K562 (cell line): ENCODE measurements around the gene RDH5. TPM values are rescaled to one million over a fixed set of nuclear protein-coding genes. Genes with fewer than 3 reads are reported as not detected.

Experiments used
- ATAC-seq: fragments of 200-7000 bp; cut with Tn5 transposase; 3 replicates; pipeline ENCODE4 v1.9.1; 2020; ENCODE audit warnings: moderate library complexity
- BruUV-seq: library from RNA; stranded (reverse); fragments of 400-500 nt; replicated peaks from 2 replicates; lab custom pipeline; 2021; lab: Mats Ljungman, UMichigan
- CTCF ChIA-PET: fragments of 300-600 bp; formaldehyde crosslinking; extraction: SDS; loops from one replicate; lab custom pipeline; 2021; ENCODE audit warnings: low intra/inter-chr PET ratio; lab: Yijun Ruan, JAX
- POLR2A ChIA-PET: fragments of 300-600, 350-650 bp; sonication (Branson Sonifier 250); formaldehyde crosslinking; extraction: SDS; loops from one replicate; lab custom pipeline; 2021; ENCODE audit warnings: antibody characterized with exemption, inconsistent platforms; lab: Yijun Ruan, JAX
- DNase-seq, 4 experiments: peaks; one replicate each; pipeline versions ENCODE4 v3.0.0 to v3.0.0-alpha.2; 2011 to 2018; ENCODE audit warnings: low spot score in 3 of 4, mixed read lengths in 3 of 4; ENCODE audit errors: extremely low read depth in 1 of 4
- FAIRE-seq: peaks from 2 replicates; lab custom pipeline; 2011; peaks lifted over from hg19 to GRCh38; lab: Jason Lieb, UNC
- H2AFZ ChIP-seq: 2 replicates; pipeline ENCODE4 v1.6.0; 2011; ENCODE audit warnings: low read depth, low read length, control low read depth, inconsistent platforms
- H3K27ac ChIP-seq: fragments of 200-600 bp; 3 replicates; pipeline ENCODE4 v1.8.0; 2011; ENCODE audit warnings: low read depth, mild to moderate bottlenecking, control low read depth, inconsistent platforms, low read length, moderate library complexity, mixed read lengths; ENCODE audit errors: extremely low read depth
- H3K27me3 ChIP-seq, 2 experiments: fragments of 300-600 bp in 1 of 2; 2 replicates in 1 of 2; 3 replicates in 1 of 2; pipeline versions ENCODE4 v1.6.0 to v1.8.0; 2011; ENCODE audit warnings: inconsistent platforms in 2 of 2, low read length in 2 of 2, mild to moderate bottlenecking in 1 of 2, mixed read lengths in 1 of 2, moderate library complexity in 1 of 2; ENCODE audit not compliant: control insufficient read depth in 2 of 2, insufficient read depth in 2 of 2
- H3K36me3 ChIP-seq: fragments of 300-600 bp; 3 replicates; pipeline ENCODE4 v1.8.0; 2011; ENCODE audit warnings: mild to moderate bottlenecking, low read length, inconsistent platforms; ENCODE audit not compliant: control insufficient read depth, insufficient read depth
- H3K4me1 ChIP-seq, 2 experiments: fragments of 200-600 bp in 1 of 2; replicated peaks in 1 of 2; 2 replicates in 1 of 2; 3 replicates in 1 of 2; pipeline versions ENCODE4 v1.5.1 to v1.8.0; 2011; ENCODE audit warnings: inconsistent platforms in 2 of 2, low read length in 2 of 2, mild to moderate bottlenecking in 1 of 2, mixed read lengths in 1 of 2, moderate library complexity in 1 of 2; ENCODE audit not compliant: control insufficient read depth in 2 of 2, insufficient read depth in 2 of 2
- H3K4me2 ChIP-seq: 2 replicates; pipeline ENCODE4 v1.6.1; 2011; ENCODE audit warnings: low read length, control low read depth, inconsistent platforms, mixed read lengths; ENCODE audit not compliant: insufficient read depth
- H3K4me3 ChIP-seq: fragments of 200-600 bp; sonication (generic), shearing (Covaris generic); 2 replicates; pipeline ENCODE4 v1.5.1; 2016; ENCODE audit warnings: control low read depth, inconsistent platforms
- H3K79me2 ChIP-seq: fragments of 200-600 bp; 3 replicates; pipeline ENCODE4 v1.8.0; 2011; ENCODE audit warnings: low read length, inconsistent platforms; ENCODE audit not compliant: control insufficient read depth, insufficient read depth
- H3K9ac ChIP-seq, 2 experiments: 2 replicates each; pipeline versions ENCODE4 v1.6.0 to v1.6.1; 2011; ENCODE audit warnings: low read depth in 2 of 2, low read length in 2 of 2, control low read depth in 1 of 2, inconsistent platforms in 1 of 2, mild to moderate bottlenecking in 1 of 2, mixed read lengths in 1 of 2; ENCODE audit not compliant: insufficient read depth in 1 of 2
- H3K9me1 ChIP-seq: one replicate; pipeline ENCODE4 v1.6.0; 2011; ENCODE audit warnings: inconsistent platforms, mild to moderate bottlenecking, low read length, moderate library complexity; ENCODE audit not compliant: control insufficient read depth, insufficient read depth
- H3K9me3 ChIP-seq: replicated peaks from 2 replicates; pipeline ENCODE4 v1.5.1; 2011; ENCODE audit warnings: low read depth, low read length, inconsistent platforms; ENCODE audit not compliant: control insufficient read depth, insufficient read depth
- H4K20me1 ChIP-seq: replicated peaks from 2 replicates; pipeline ENCODE4 v1.6.1; 2011; ENCODE audit warnings: low read length, inconsistent platforms, mixed read lengths; ENCODE audit not compliant: control insufficient read depth, insufficient read depth
- KDM1A ChIP-seq, 2 experiments: fragments of 450-650 bp; IDR thresholded peaks; 2 replicates each; pipeline ENCODE4 v1.6.1; 2016; ENCODE audit warnings: mild to moderate bottlenecking in 2 of 2
- MNT ChIP-seq, 2 experiments: fragments of 450-650 bp; conservative IDR thresholded peaks; 2 replicates each; pipeline ENCODE4 v1.6.1; 2017; ENCODE audit warnings: mild to moderate bottlenecking in 2 of 2, moderate library complexity in 2 of 2
- PRDM10 ChIP-seq: fragments of 450-650 bp; IDR thresholded peaks from 2 replicates; pipeline ENCODE4 v1.6.1; 2018; ENCODE audit not compliant: partially characterized antibody
- YY1 ChIP-seq, 3 experiments: IDR thresholded peaks; 2 replicates each; pipeline ENCODE4 v1.6.1; 2011; ENCODE audit warnings: low read length in 2 of 3, mild to moderate bottlenecking in 2 of 3, moderate library complexity in 2 of 3, borderline replicate concordance in 1 of 3, control low read depth in 1 of 3, low read depth in 1 of 3; ENCODE audit not compliant: insufficient read depth in 3 of 3, insufficient replicate concordance in 2 of 3, control insufficient read depth in 1 of 3, insufficient read length in 1 of 3; ENCODE audit errors: extremely low read depth in 1 of 3
- ZNF512 ChIP-seq: IDR thresholded peaks from 2 replicates; pipeline ENCODE4 v1.6.1; 2016; ENCODE audit warnings: missing genetic modification characterization, missing compliant biosample characterization
- WGBS: fragments of 100-300 bp; shearing (Covaris generic); methylation state at CpG from one replicate; pipeline ENCODE4 v1.1.6; 2016; ENCODE audit warnings: low coverage, mixed read lengths; ENCODE audit not compliant: insufficient coverage; ENCODE audit errors: missing lambda C conversion rate; 5-methylcytosine and 5-hydroxymethylcytosine counted together
- in situ Hi-C: fragments of 300-500 bp; cut with MboI; formaldehyde crosslinking; loops from 4 replicates; pipeline ENCODE4 v1.15.0; 2018; ENCODE audit warnings: inconsistent platforms, mixed read lengths
- intact Hi-C: fragments of 100-400 bp; cut with micrococcal nuclease; formaldehyde crosslinking; loops from 2 replicates; pipeline ENCODE4 v1.14.2; 2022
- polyA plus RNA-seq, 8 experiments: library from polyadenylated mRNA; depleted of rRNA in 4 of 8; stranded (reverse) in 5 of 8; unstranded in 3 of 8; fragments of >200 nt; fragmentation: Nextera tagmentation in 2 of 8; fragmentation: Illumina TruSeq in 1 of 8; extraction: Ambion mirVana in 2 of 8; extraction: Trizol in 1 of 8; gene quantifications; 2 replicates each; pipeline versions ENCODE4 v1.2.1 to v1.2.3, GENCODE V29; 2011 to 2014; ENCODE audit warnings: inconsistent platforms in 1 of 8, missing spikeins in 1 of 8
- total RNA-seq, 7 experiments: library from RNA; depleted of rRNA in 6 of 7; stranded (reverse); fragments of >200 nt in 6 of 7; fragmentation: Illumina TruSeq in 2 of 7; extraction: Trizol in 2 of 7; gene quantifications; 2 replicates each; pipeline versions ENCODE4 v1.2.1 to v1.2.3, GENCODE V29; 2011 to 2021; ENCODE audit warnings: low replicate concordance in 1 of 7

The RDH5 gene
- total and polyA plus RNA-seq, 9 of the 15 experiments (the other 6 are each of a cell fraction or from before 2014, with no cell fraction given), result 0.28 to 2.0 (median 1.1) TPM; not detected in 1

GRCh38 chr12:55707841-55708694, 12.1 kb upstream of the RDH5 start, which contains the start of gene ITGA7:
TSS of gene ITGA7 (minus strand) at chr12:55707904. CDS start at chr12:55707682, 222 bp downstream.
- 5% methylated on average over 9 of the region's 39 CpGs for WGBS
- no peaks in the 10 kb centered on the region for H3K79me2 ChIP-seq
- peak within 1 kb of the TSS; percentile 37 for H3K4me3 ChIP-seq
- H3K4me2 ChIP-seq, result peak within 1 kb of the TSS; percentile 59
- intact Hi-C loops, result loop anchor here (2.0 kb wide), 1 partner anchor 27 kb away; a partner anchor contains a TSS
- H3K36me3 ChIP-seq, result no peaks in the 10 kb centered on the region
- in situ Hi-C loops, result no loop called here
- H3K27ac ChIP-seq, result no peak within 1 kb of the TSS
- BruUV-seq, result no TSS peak
- ATAC-seq (peak; percentile 80), DNase-seq (peak; percentile 60 to 86 (median 77)), FAIRE-seq (no peak)
- H3K9me3 ChIP-seq, result no peaks in the 10 kb centered on the region
- no peak within 1 kb of the TSS; the same call in 1 of the 2 replicates for H2AFZ ChIP-seq
- POLR2A ChIA-PET, result interaction anchor here (0.6 kb wide), 1 partner anchor 410 kb away, joined by 3 read pairs; the partner anchor contains the start of gene ZC3H10
- H3K27me3 ChIP-seq, result peaks cover 19 to 23% of the 10 kb centered on the region in 2 experiments
- peaks cover 13 to 18% of the 10 kb centered on the region in 2 experiments; a peak in 4 of 5 replicates for H3K4me1 ChIP-seq
- peak within 1 kb of the TSS in 1 of 2 experiments; percentile 87; a peak in 2 of 4 replicates for H3K9ac ChIP-seq
- TF ChIP-seq ZNF512 (tag) (peak; percentile 83), MNT (conservative IDR thresholded peaks at IDR 0.05) (no peak), KDM1A (IDR thresholded peaks at IDR 0.05) (0 out of 4 replicates have a peak, but pooled peaks of 1 of the 2 experiments have one; percentile 5), YY1 (IDR thresholded peaks at IDR 0.05; ENCODE audit: borderline replicate concordance in 1 of 3, control insufficient read depth in 1 of 3, extremely low read depth in 1 of 3, insufficient read depth in 3 of 3, insufficient read length in 1 of 3, insufficient replicate concordance in 2 of 3, low read depth in 1 of 3, low read length in 2 of 3) (peak in 1 of 3 experiments; percentile 11), PRDM10 (peak; percentile 59)
- no peaks in the 10 kb centered on the region; the same call in 1 of the 2 replicates for H4K20me1 ChIP-seq
- CTCF ChIA-PET, result no interaction called here
- peaks cover under 1% of the 10 kb centered on the region for H3K9me1 ChIP-seq
